Measurements from ENCODE around the gene PDHX. TPM values are rescaled to one million over a fixed set of nuclear protein-coding genes. Genes with fewer than 3 reads are reported as not detected.
A peak's percentile ranks its signal among the peaks of the same experiment; 100 is the strongest.

The PDHX gene
- polyA plus RNA-seq, 3 donors, result 9.3 to 19.5 (median 17.5) TPM

DNA sequence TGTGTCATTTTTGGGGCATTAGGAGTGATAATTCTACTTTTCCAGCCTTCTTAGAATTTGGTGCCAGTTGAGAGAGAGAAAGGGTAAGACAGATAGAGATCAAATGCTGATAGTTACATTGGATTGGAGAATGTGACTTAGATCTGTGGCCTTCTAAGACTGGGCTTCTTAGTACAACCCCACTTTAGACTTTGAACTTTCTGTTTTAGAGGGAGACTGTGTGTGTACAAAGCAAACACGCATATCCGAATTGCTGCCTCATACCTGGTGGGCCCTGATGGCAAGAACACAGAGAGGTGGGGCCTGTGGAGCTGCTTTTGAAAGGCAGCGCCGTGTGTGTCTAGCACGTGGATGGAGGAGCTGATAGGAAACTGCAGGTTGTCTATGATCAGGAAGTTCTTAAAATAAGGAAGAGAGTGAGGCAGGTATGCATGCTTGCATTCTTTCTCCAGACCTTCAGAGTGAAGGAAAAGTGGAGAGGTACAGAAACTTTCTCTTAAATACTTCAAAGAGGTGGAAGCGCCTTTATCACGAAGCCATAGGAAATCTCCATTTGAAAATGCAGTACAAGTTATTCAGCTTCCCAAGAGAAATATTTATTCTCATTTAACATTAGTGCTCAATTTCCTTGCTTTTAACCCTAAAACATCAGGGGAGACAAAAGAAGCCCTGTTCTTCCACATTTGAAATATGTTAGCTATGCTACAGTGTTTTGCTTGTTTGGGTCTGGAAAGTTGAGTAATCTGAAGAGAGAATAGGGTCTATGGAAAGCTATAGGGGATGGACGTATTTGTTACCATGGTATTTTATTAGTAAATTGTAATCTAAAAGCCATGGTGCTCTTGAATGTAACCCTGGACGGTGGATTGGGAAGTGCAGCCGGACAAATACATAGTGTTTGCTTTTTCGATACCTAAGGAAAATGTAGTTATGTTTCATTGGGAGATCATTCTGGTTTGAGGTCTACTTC lies 13.7 kb downstream of the PDHX start:
- no peaks in the 10 kb centered on the region for H3K27me3 Mint-ChIP-seq (ENCODE audit: low read depth in 3 of 3)
- H3K9me3 Mint-ChIP-seq, result no peaks in the 10 kb centered on the region
- Histone ChIP-seq H3K36me3 (replicated peaks in 1 of 2; ENCODE audit: control insufficient read depth in 1 of 2, insufficient read depth in 2 of 2, low read length in 2 of 2) (peaks cover 17 to 28% of the 10 kb centered on the region in 2 donors), H3K4me3 (replicated peaks in 1 of 3; ENCODE audit: low read depth in 2 of 3, low read length in 3 of 3) (no peak overlapping the region), H3K4me2 (replicated peaks; ENCODE audit: extremely low read depth, low read length, poor library complexity, severe bottlenecking) (no peak overlapping the region), H3K79me2 (ENCODE audit: insufficient read depth, low read length) (peaks cover 50% of the 10 kb centered on the region), H3K9ac (ENCODE audit: insufficient read depth, low read length, poor library complexity, severe bottlenecking) (no peak overlapping the region), H3K4me1 (ENCODE audit: control insufficient read depth in 1 of 2, insufficient read depth in 2 of 2, low read length in 2 of 2) (peaks cover 0 to 3% of the 10 kb centered on the region in 2 donors), H3K27ac (ENCODE audit: low read depth in 1 of 2, low read length in 2 of 2) (no peak overlapping the region), H3K27me3 (ENCODE audit: control insufficient read depth in 2 of 2, insufficient read depth in 2 of 2, low read length in 2 of 2) (no peaks in the 10 kb centered on the region), H2AFZ (ENCODE audit: insufficient read depth, low read depth, low read length, poor library complexity, severe bottlenecking) (no peak overlapping the region), H3K9me3 (replicated peaks in 1 of 2; ENCODE audit: control insufficient read depth in 1 of 2, insufficient read depth in 1 of 2, low read length in 2 of 2) (no peaks in the 10 kb centered on the region), H4K20me1 (ENCODE audit: insufficient read depth, low read length) (peaks cover 6% of the 10 kb centered on the region)
- no peak for TF ChIP-seq CTCF (IDR thresholded peaks at IDR 0.05)
- H3K36me3 Mint-ChIP-seq, result peaks cover 22 to 38% of the 10 kb centered on the region in 2 donors
- WGBS (ENCODE audit: insufficient coverage), result 82% methylated on average over 8 of the region's 11 CpGs
- H3K27ac Mint-ChIP-seq, result peak overlapping the region in 1 of 7 donors; percentile 4
- no peak overlapping the region for H3K4me3 Mint-ChIP-seq
- intact Hi-C loops (cut with micrococcal nuclease), result loop anchor here in 1 of 2 donors (10.0 kb wide), 1 partner anchor 215 kb away; no protein-coding TSS in a partner anchor
- DNase-seq, result no peak
- peaks cover 8% of the 10 kb centered on the region for H3K4me1 Mint-ChIP-seq

DNA sequence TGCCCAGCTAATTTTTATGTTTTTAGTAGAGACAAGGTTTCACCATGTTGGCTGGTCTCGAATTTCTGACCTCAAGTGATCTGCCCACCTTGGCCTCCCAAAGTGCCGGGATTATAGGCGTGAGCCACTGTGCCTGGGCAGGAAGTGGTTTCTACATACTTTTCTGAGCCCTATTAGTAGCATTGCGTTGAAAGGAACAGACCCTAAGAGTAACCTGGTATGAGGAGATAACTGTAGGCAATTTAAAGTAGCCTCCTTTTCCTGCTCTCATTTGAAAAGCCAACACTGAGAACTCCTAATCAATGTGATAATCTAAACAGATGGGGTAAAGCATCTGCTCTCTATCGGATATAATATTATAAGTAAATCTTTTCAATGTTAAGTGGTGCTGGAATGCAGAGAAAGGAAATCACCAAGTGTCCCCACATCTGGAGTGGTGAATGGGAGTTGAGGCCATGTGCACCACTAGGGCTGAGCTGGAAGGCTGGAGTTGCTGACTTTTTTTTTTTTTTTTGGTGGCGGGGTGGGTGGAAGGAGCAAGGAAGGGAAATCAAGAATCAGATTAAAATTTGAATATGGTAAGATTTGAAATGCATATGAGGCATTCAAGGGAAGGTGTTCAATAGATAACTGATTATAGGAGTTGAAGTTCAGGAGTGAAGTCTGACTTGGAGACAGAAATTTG lies 20.7 kb downstream of the PDHX start:
- Histone ChIP-seq H3K4me2 (replicated peaks; ENCODE audit: extremely low read depth, low read length, poor library complexity, severe bottlenecking) (no peak overlapping the region), H3K4me3 (replicated peaks in 1 of 3; ENCODE audit: low read depth in 2 of 3, low read length in 3 of 3) (no peak overlapping the region), H3K27ac (ENCODE audit: low read depth in 1 of 2, low read length in 2 of 2) (no peak overlapping the region), H3K9me3 (replicated peaks in 1 of 2; ENCODE audit: control insufficient read depth in 1 of 2, insufficient read depth in 1 of 2, low read length in 2 of 2) (no peaks in the 10 kb centered on the region), H4K20me1 (ENCODE audit: insufficient read depth, low read length) (no peaks in the 10 kb centered on the region), H3K9ac (ENCODE audit: insufficient read depth, low read length, poor library complexity, severe bottlenecking) (no peak overlapping the region), H3K4me1 (ENCODE audit: control insufficient read depth in 1 of 2, insufficient read depth in 2 of 2, low read length in 2 of 2) (no peaks in the 10 kb centered on the region), H3K36me3 (replicated peaks in 1 of 2; ENCODE audit: control insufficient read depth in 1 of 2, insufficient read depth in 2 of 2, low read length in 2 of 2) (peaks cover 8 to 34% of the 10 kb centered on the region in 2 donors), H3K79me2 (ENCODE audit: insufficient read depth, low read length) (peaks cover 4% of the 10 kb centered on the region), H3K27me3 (ENCODE audit: control insufficient read depth in 2 of 2, insufficient read depth in 2 of 2, low read length in 2 of 2) (no peaks in the 10 kb centered on the region), H2AFZ (ENCODE audit: insufficient read depth, low read depth, low read length, poor library complexity, severe bottlenecking) (no peak overlapping the region)
- Mint-ChIP-seq H3K36me3 (peaks cover 31 to 47% of the 10 kb centered on the region in 2 donors), H3K4me1 (peaks cover 18% of the 10 kb centered on the region), H3K27ac (peak overlapping the region in 2 of 7 donors; percentile 8 to 27), H3K4me3 (no peak overlapping the region), H3K27me3 (ENCODE audit: low read depth in 3 of 3) (no peaks in the 10 kb centered on the region), H3K9me3 (no peaks in the 10 kb centered on the region)
- WGBS (ENCODE audit: insufficient coverage), result 100% methylated on average over 1 of the region's 6 CpGs
- no peak for DNase-seq
- intact Hi-C loops (cut with micrococcal nuclease), result no loop called here
- no peak for TF ChIP-seq CTCF (IDR thresholded peaks at IDR 0.05)
